Activated T-cell treated with anti-CD3 and anti-CD28 coated beads, Interleukin-2, amount 50 U/mL, for 72 hours (primary cell): ENCODE results near the gene VPS33A. TPM values are rescaled to one million over a fixed set of nuclear protein-coding genes. Genes with fewer than 3 reads are reported as not detected.
"Not testable (repeated sequence)": the region's sequence is repeated elsewhere in the genome, so short reads cannot be mapped to it uniquely, and the experiment has no call there.

Experiments
- ATAC-seq, 2 donors: fragments of 150-1000 bp; cut with Tn5 transposase; replicated peaks in 1 of 2; 2 replicates each; pipeline ENCODE4 v1.10.0; 2021; ENCODE audit warnings: moderate library complexity in 2 of 2, mild to moderate bottlenecking in 1 of 2
- DNase-seq, 2 donors: peaks; one replicate each; pipeline ENCODE4 v3.0.0; 2021 to 2022; ENCODE audit warnings: mixed read lengths in 1 of 2
- H3K27ac Mint-ChIP-seq: one replicate; pipeline ENCODE4 v1.8.0; 2022; ENCODE audit warnings: mild to moderate bottlenecking, moderate library complexity, mixed read lengths
- H3K27me3 Mint-ChIP-seq: one replicate; pipeline ENCODE4 v1.8.0; 2022; ENCODE audit warnings: low read depth, mixed read lengths
- H3K36me3 Mint-ChIP-seq, 2 donors: one replicate each; pipeline ENCODE4 v1.8.0; 2022; ENCODE audit warnings: mixed read lengths in 2 of 2, mild to moderate bottlenecking in 1 of 2; ENCODE audit not compliant: insufficient read depth in 2 of 2
- H3K4me1 Mint-ChIP-seq: one replicate; pipeline ENCODE4 v1.8.0; 2022; ENCODE audit warnings: low read depth, mixed read lengths
- H3K4me3 Mint-ChIP-seq, 2 donors: one replicate each; pipeline ENCODE4 v1.8.0; 2022; ENCODE audit warnings: mild to moderate bottlenecking in 2 of 2, mixed read lengths in 2 of 2, moderate library complexity in 2 of 2
- H3K9me3 Mint-ChIP-seq, 2 donors: one replicate each; pipeline ENCODE4 v1.8.0; 2022; ENCODE audit warnings: mixed read lengths in 2 of 2
- total RNA-seq, 2 donors: library from RNA; stranded (reverse); gene quantifications; one replicate each; pipeline ENCODE4 v1.2.3, GENCODE V29; 2022

The VPS33A gene
- total RNA-seq, 2 donors from 2014 or later = 23.5 to 24.1 TPM

DNA sequence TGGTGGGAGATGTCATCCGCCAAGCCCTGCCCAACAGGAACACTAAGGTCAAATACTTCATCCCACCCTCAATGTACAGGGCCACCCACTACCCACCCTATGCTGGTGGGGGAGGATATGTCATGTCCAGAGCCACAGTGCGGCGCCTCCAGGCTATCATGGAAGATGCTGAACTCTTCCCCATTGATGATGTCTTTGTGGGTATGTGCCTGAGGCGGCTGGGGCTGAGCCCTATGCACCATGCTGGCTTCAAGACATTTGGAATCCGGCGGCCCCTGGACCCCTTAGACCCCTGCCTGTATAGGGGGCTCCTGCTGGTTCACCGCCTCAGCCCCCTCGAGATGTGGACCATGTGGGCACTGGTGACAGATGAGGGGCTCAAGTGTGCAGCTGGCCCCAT lies 59.3 kb downstream of the VPS33A start:
- DNase-seq (no peak), ATAC-seq (no peak)
- H3K4me3 Mint-ChIP-seq = no peak overlapping the region
- no peaks in the 10 kb centered on the region for H3K9me3 Mint-ChIP-seq
- H3K27ac Mint-ChIP-seq = no peak overlapping the region
- H3K4me1 Mint-ChIP-seq = peaks cover 9% of the 10 kb centered on the region
- peaks cover 19% of the 10 kb centered on the region for H3K27me3 Mint-ChIP-seq
- peaks cover 0 to 8% of the 10 kb centered on the region in 2 donors for H3K36me3 Mint-ChIP-seq

DNA sequence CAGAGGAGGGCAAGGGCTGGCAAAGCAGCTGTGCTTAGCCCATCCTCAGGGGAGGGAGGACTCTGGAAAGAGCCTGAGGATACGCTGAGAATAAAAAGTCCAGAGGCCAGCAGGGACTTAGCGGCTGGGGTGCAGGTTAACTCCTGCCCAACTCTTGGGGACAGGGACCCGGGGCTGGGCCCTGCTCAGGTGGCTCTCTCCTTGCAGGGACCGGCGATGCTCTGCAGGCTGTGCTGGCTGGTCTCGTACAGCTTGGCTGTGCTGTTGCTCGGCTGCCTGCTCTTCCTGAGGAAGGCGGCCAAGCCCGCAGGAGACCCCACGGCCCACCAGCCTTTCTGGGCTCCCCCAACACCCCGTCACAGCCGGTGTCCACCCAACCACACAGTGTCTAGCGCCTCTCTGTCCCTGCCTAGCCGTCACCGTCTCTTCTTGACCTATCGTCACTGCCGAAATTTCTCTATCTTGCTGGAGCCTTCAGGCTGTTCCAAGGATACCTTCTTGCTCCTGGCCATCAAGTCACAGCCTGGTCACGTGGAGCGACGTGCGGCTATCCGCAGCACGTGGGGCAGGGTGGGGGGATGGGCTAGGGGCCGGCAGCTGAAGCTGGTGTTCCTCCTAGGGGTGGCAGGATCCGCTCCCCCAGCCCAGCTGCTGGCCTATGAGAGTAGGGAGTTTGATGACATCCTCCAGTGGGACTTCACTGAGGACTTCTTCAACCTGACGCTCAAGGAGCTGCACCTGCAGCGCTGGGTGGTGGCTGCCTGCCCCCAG lies 60.0 kb downstream of the VPS33A start:
- Mint-ChIP-seq H3K27me3 (peaks cover 25% of the 10 kb centered on the region), H3K36me3 (peaks cover 0 to 7% of the 10 kb centered on the region in 2 donors), H3K9me3 (no peaks in the 10 kb centered on the region), H3K4me3 (no peak overlapping the region), H3K27ac (no peak overlapping the region), H3K4me1 (peaks cover 9% of the 10 kb centered on the region)
- DNase-seq = no peak
- no peak for ATAC-seq

DNA sequence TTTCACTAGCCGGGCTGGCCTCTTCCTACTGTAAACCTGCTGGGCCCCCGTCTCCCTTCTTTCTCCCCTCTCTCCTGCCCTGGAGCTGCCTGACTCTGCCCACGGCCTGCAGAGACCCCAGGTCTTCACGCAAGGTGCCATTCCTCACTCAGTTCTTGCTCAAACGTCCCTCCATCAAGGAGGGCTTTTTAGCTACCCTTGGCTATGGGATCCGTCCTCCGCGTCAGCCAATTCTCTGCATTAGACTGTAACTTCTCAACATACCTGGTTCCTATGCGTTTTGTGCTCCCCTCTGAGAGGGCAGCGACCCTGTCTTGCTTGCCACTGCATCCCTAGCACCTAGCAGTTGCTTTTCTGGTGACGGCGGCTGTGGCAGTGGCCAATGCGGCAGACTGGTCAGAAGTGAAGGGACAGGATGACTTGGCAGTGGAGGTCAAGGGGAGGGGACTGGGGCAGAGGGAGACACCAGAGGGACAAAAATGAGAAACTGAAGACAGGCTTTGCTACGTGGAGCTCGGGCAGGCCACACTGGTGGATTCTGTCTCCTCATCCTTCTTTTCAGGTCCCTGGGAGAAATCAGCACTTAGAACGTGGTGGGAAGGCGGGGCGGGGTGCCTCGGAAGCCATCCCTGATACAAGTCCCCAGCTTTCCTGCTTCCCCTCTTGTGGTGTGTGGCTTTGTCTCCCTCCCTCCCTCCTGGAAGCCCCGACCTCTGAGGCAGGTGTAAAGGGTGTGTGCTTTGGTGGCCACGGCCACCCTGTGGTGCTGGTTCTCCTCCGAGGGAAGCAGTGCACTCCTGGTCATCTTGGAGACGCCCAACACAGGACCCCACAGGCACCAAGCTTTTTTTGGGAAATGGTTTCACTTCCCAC lies 61.0 kb downstream of the VPS33A start:
- no peak for ATAC-seq
- Mint-ChIP-seq H3K4me3 (peak overlapping the region; percentile 58 to 68), H3K27me3 (peaks cover 27% of the 10 kb centered on the region), H3K9me3 (no peaks in the 10 kb centered on the region), H3K36me3 (peaks cover 0 to 4% of the 10 kb centered on the region in 2 donors), H3K4me1 (peaks cover 9% of the 10 kb centered on the region), H3K27ac (no peak overlapping the region)
- no peak for DNase-seq

DNA sequence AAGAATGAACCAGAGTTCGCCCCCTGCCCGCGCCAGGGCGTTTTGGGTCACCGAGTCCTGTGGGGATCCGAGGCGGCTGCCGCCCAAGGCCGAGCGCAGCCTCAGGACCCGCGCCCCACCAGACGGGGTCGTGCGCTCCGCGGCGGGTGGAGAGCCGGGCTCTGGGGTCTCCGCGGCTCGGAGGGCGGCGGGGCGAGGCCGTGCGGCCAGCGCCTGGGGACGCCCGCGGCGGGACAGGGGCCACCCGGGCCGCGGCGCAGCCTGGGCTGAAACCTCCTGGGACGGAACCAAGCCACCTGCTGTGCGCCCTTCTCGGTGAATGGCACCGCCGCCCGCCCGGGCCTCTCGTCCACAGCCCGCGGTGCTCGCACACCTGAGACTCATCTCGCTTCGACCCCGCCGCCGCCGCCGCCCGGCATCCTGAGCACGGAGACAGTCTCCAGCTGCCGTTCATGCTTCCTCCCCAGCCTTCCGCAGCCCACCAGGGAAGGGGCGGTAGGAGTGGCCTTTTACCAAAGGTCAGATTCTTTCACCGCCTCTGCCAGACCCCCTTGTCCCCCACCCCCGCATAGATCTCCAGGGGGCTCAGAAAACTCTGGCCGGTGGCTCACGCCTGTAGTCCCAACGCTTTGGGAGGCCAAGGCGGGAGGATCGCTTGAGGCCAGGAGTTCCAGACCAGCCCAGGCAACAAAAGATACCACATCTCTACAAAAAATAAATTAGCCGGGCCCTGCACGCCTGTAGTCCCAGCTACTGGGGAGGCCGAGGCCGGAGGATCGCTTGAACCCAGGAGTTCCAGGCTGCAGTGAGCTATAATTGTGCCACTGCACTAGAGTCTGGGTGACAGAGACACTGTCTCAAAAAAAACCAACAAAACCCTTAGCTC lies 61.9 kb downstream of the VPS33A start:
- ATAC-seq (peak; percentile 23 to 27), DNase-seq (peak; percentile 28 to 34)
- H3K27me3 Mint-ChIP-seq = peaks cover 36% of the 10 kb centered on the region
- H3K36me3 Mint-ChIP-seq = peaks cover 0 to 4% of the 10 kb centered on the region in 2 donors
- H3K9me3 Mint-ChIP-seq = no peaks in the 10 kb centered on the region
- H3K27ac Mint-ChIP-seq = no peak overlapping the region
- H3K4me3 Mint-ChIP-seq = peak overlapping the region; percentile 58 to 68
- H3K4me1 Mint-ChIP-seq = peaks cover 9% of the 10 kb centered on the region

DNA sequence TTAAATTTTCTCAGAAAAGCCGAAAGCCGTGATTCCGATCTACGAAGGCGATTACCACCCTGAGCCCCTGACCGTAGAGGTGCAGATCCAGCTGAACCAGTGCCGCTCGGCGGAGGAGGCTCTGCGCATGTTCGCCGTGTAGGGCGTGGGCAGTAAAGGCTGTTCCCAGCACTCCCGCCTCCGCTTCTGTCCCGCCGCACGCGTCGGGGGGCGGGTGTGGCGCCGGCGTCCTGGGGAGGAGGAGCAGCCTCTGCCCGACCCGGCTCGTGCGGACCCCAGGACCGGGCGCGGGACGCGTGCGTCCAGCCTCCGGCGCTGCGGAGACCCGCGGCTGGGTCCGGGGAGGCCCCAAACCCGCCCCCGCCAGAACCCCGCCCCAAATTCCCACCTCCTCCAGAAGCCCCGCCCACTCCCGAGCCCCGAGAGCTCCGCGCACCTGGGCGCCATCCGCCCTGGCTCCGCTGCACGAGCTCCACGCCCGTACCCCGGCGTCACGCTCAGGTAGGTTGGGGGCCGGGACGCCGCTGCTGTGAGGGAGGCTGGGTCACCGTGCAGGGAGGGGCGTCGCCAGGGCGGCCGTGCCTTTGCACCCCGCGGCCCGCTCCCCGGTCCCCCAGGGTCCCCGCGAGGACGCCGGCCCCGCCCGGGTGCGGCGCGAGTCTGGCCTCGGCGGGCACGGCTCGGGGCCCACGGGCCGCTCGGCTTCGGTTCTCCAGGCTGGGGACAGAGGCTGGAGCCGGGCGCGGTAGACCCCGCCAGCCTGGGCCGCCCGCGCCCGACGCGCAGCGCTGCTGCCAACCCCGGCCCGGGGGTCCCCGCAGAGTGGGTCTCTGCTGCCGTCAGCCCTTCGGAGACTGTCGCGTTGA lies 62.8 kb downstream of the VPS33A start, which contains the start of gene B3GNT4:
Gene B3GNT4, plus strand, starts transcription at position 409 of the 866 bp plus-strand sequence. CDS start 910 bp downstream, outside the sequence.
- Mint-ChIP-seq H3K27ac (no peak within 1 kb of the TSS), H3K4me1 (peaks cover 9% of the 10 kb centered on the region), H3K4me3 (peak within 1 kb of the TSS; percentile 89 to 94), H3K27me3 (peaks cover 36% of the 10 kb centered on the region), H3K36me3 (peaks cover 0 to 2% of the 10 kb centered on the region in 2 donors), H3K9me3 (no peaks in the 10 kb centered on the region)
- DNase-seq = peak; percentile 71 to 72
- ATAC-seq = peak; percentile 73 to 78

DNA sequence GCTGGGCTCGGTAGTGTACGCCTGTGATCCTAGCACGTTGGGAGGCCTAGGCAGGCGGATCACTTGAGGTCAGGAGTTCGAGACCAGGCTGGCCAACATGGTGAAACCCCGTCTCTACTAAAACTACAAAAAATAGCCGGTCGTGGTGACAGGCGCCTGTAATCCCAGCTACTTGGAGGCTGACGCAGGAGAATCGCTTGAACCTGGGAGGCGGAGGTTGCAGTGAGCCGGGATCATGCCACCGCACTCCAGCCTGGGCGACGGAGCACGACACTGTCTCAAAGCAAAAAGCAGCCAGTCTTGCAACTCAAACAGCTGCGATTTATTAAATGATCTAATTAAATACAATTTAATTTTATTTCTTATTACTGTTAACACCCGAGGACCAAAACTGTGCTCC lies 63.5 kb downstream of the VPS33A start:
- H3K36me3 Mint-ChIP-seq, H3K9me3 Mint-ChIP-seq, H3K27ac Mint-ChIP-seq, DNase-seq, ATAC-seq: not testable (repeated sequence)
- H3K4me1 Mint-ChIP-seq = peaks cover 15% of the 10 kb centered on the region
- H3K4me3 Mint-ChIP-seq = peak overlapping the region; percentile 89 to 94
- H3K27me3 Mint-ChIP-seq = peaks cover 36% of the 10 kb centered on the region

DNA sequence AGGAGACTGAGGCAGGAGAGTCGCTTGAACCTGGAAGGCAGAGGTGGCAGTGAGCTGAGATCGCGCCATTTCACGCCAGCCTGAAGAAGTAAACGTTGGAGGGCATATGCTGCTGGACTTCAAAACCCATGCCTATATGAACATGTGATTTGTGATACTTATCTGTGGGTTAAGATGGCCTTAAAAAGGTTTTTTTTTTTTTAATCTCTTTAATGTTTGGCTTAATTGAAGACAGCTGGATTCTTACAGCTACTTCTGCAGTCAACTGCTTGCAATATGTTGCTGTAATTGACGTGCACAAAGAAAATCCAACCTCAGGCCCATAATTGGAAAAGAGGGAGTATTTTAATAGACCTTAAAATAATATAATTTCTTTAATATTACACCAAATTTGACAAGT lies 64.3 kb downstream of the VPS33A start:
- Mint-ChIP-seq H3K4me1 (peaks cover 20% of the 10 kb centered on the region), H3K27ac (no peak overlapping the region), H3K4me3 (no peak overlapping the region), H3K36me3 (no peaks in the 10 kb centered on the region), H3K27me3 (peaks cover 36% of the 10 kb centered on the region), H3K9me3 (no peaks in the 10 kb centered on the region)
- DNase-seq (no peak), ATAC-seq (no peak)

DNA sequence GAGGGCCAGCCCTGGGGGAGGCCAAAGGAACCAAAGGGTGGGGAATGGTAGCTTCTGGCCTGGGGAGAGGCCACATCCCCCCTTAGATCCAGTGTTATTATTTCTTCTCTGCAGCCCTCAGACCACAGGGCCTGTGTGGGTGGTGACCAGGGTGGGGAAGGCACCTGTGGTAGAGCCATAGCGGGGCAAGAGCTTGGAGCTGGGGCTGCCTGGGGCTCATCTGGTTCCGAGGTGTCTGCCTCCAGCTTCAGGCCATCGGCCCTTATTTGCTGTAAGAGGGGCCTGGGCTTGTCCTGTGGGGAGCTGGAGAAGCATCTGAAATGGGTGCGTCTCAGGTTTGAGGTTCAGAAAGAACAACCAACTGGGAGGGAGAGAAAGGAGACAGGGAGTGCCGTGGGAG lies 64.9 kb downstream of the VPS33A start:
- Mint-ChIP-seq H3K36me3 (no peaks in the 10 kb centered on the region), H3K4me1 (peaks cover 20% of the 10 kb centered on the region), H3K27ac (no peak overlapping the region), H3K27me3 (peaks cover 36% of the 10 kb centered on the region), H3K4me3 (no peak overlapping the region), H3K9me3 (no peaks in the 10 kb centered on the region)
- DNase-seq = no peak
- no peak for ATAC-seq

DNA sequence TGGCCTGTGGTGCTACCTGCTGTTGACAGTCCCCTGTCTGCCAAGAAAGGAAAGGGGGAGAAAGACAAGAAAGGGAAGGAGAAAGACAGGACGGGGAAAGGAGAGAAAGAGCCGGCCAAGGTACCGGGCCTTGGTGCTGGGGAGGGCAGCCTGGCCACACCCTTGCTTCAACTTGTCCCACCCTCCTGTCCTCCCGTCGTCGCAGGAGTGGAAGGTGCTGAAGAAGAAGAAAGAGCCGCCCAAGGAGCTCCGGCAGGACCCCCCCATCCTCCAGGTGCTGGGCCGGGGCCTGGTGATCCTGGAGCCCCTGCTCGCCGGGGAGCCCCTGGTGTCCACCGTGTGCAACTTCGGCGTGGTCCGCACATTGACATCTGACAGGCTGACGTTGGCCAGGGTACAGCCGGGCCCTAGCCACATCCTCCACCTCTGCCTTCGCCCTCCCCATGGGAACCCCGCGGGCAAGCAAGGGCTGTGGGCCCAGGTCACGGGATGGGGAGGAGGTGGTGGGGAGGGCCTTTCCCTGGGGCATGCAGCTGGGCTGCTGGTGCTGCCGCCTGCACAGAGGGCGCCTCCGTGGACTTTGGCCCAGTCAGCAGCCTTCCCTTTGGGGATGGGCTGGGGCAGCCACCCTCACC lies 65.6 kb downstream of the VPS33A start:
- H3K27me3 Mint-ChIP-seq = peaks cover 36% of the 10 kb centered on the region

DNA sequence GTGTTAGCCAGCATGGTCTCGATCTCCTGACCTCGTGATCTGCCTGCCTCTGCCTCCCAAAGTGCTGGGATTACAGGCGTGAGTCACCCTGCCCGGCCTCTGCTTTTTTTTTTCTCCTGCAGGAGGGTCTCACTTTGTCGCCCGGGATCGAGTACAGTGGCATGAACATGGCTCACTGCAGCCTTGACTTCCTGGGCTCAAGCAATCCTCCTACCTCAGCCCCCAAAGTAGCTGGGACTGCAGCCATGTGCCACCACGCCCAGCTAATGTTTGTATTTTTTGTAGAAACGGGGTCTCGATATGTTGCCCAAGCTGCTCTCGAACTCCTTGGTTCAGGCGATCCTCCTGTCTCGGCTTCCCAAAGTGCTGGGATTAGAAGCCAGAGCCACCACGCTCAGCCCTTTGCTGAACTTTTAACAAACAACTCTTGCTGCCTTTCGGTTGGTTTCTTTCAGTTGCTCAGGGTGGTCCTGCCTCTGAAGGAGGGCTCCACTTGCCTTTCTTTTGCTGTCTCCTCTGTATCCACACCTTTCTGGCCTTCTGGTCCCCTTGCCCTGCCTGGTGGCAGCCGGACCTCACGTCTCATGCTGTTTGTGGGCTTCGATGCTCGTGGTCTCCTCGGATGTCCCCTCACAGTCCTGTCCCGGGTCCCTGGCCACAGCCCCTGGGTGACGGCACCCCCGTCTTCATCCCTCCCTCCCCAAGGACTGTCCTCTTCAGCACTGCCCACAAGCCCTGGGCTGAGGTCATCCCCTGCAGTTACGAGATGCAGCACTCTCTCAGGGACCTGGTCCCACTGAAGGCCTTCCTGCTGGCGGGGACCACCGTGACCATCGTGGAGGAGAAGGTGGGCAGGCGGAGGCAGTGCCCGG lies 66.6 kb downstream of the VPS33A start:
- ATAC-seq (no peak), DNase-seq (no peak)
- H3K36me3 Mint-ChIP-seq = peaks cover 0 to 3% of the 10 kb centered on the region in 2 donors
- peaks cover 30% of the 10 kb centered on the region for H3K27me3 Mint-ChIP-seq
- H3K9me3 Mint-ChIP-seq = peaks cover 0 to 1% of the 10 kb centered on the region in 2 donors
- no peak overlapping the region for H3K4me3 Mint-ChIP-seq
- H3K27ac Mint-ChIP-seq = no peak overlapping the region
- peaks cover 20% of the 10 kb centered on the region for H3K4me1 Mint-ChIP-seq

More for the DNA sequence above, 65.6 kb downstream of the VPS33A start:
- no peak overlapping the region for H3K4me3 Mint-ChIP-seq
- no peaks in the 10 kb centered on the region for H3K9me3 Mint-ChIP-seq
- no peak overlapping the region for H3K27ac Mint-ChIP-seq
- peaks cover 20% of the 10 kb centered on the region for H3K4me1 Mint-ChIP-seq
- no peak for ATAC-seq
- H3K36me3 Mint-ChIP-seq = peaks cover 0 to 1% of the 10 kb centered on the region in 2 donors
- no peak for DNase-seq

DNA sequence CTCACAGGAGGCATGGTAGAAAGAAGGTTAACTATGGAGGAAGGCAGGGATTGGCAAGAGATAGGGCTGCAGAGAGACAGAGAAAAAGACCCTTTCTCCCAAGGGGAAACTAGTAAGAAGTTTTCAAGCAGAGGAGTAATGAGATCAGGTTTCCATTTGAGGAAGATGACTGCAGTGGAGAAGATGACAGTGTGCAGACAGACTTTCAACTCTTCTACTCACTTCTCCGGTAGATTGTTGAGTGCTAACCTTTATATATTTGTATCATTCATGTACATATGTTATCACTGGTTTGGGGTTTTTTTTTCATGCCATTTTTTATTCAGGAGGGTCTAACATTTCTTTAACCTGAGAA lies 68.7 kb downstream of the VPS33A start:
- no peak for DNase-seq
- Mint-ChIP-seq H3K36me3 (peaks cover 0 to 3% of the 10 kb centered on the region in 2 donors), H3K27ac (no peak overlapping the region), H3K4me1 (peaks cover 12% of the 10 kb centered on the region), H3K27me3 (peaks cover 19% of the 10 kb centered on the region), H3K4me3 (peak overlapping the region; percentile 4 to 48), H3K9me3 (peaks cover 0 to 1% of the 10 kb centered on the region in 2 donors)
- ATAC-seq = peak; percentile 24 to 69
